ENCODE data around the gene GREB1L. TPM values are rescaled to one million over a fixed set of nuclear protein-coding genes. Genes with fewer than 3 reads are reported as not detected.

Gene GREB1L
- polyA plus RNA-seq, 2 of the 4 experiments (the other 2 are of a cell fraction), result 1.4 to 2.8 TPM

DNA sequence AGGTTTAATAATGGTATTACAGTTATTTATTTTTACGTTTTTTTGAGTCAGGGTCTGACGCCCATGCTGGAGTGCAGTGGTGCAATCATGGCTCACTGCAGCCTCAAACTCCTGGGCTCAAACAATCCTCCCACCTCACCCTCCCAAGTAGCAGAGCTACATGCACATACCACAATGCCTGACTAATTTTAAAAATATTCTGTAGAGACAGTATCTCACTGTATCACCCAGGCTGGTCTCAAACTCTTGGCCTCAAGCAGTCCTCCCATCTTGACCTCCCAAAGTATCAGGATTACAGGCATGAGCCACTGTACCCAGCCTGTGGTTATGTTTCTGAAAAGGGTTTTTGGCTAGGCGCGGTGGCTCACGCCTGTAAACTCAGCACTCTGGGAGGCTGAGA lies 237.7 kb downstream of the GREB1L start:
- DNase-seq (ENCODE audit: low read depth in 1 of 2, low spot score in 1 of 2), result no peak
- Histone ChIP-seq H3K27ac (no peak overlapping the region), H3K4me2 (no peak overlapping the region), H3K9me3 (no peaks in the 10 kb centered on the region), H3K4me3 (no peak overlapping the region), H3K4me1 (no peaks in the 10 kb centered on the region)
- TF ChIP-seq EHMT2 (IDR thresholded peaks at IDR 0.05; ENCODE audit: low read depth) (no peak), RNF2 (IDR thresholded peaks at IDR 0.05; ENCODE audit: borderline replicate concordance, low read depth) (no peak), NR3C1 (IDR thresholded peaks at IDR 0.05) (no peak), MYC (IDR thresholded peaks at IDR 0.05; ENCODE audit: borderline replicate concordance, low read length) (no peak), TFCP2L1 (CRISPR knock-in tag; IDR thresholded peaks at IDR 0.05) (no peak), NFE2L2 (conservative IDR thresholded peaks at IDR 0.05; ENCODE audit: low read length) (no peak), ZFP36 (IDR thresholded peaks at IDR 0.05; ENCODE audit: borderline replicate concordance, partially characterized antibody) (no peak), GATA3 (IDR thresholded peaks at IDR 0.05; ENCODE audit: borderline replicate concordance) (no peak), RAD21 (conservative IDR thresholded peaks at IDR 0.05 in 1 of 2, IDR thresholded peaks at IDR 0.05 in 1 of 2) (no peak), CBX2 (IDR thresholded peaks at IDR 0.05; ENCODE audit: borderline replicate concordance, low read depth) (no peak)
- TF ChIP-seq, protein P1, sequence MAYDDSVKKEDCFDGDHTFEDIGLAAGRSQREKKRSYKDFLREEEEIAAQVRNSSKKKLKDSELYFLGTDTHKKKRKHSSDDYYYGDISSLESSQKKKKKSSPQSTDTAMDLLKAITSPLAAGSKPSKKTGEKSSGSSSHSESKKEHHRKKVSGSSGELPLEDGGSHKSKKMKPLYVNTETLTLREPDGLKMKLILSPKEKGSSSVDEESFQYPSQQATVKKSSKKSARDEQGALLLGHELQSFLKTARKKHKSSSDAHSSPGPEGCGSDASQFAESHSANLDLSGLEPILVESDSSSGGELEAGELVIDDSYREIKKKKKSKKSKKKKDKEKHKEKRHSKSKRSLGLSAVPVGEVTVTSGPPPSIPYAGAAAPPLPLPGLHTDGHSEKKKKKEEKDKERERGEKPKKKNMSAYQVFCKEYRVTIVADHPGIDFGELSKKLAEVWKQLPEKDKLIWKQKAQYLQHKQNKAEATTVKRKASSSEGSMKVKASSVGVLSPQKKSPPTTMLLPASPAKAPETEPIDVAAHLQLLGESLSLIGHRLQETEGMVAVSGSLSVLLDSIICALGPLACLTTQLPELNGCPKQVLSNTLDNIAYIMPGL (CRISPR knock-in tag; IDR thresholded peaks at IDR 0.05; ENCODE audit: borderline replicate concordance), result no peak
- TF ChIP-seq, protein P2, sequence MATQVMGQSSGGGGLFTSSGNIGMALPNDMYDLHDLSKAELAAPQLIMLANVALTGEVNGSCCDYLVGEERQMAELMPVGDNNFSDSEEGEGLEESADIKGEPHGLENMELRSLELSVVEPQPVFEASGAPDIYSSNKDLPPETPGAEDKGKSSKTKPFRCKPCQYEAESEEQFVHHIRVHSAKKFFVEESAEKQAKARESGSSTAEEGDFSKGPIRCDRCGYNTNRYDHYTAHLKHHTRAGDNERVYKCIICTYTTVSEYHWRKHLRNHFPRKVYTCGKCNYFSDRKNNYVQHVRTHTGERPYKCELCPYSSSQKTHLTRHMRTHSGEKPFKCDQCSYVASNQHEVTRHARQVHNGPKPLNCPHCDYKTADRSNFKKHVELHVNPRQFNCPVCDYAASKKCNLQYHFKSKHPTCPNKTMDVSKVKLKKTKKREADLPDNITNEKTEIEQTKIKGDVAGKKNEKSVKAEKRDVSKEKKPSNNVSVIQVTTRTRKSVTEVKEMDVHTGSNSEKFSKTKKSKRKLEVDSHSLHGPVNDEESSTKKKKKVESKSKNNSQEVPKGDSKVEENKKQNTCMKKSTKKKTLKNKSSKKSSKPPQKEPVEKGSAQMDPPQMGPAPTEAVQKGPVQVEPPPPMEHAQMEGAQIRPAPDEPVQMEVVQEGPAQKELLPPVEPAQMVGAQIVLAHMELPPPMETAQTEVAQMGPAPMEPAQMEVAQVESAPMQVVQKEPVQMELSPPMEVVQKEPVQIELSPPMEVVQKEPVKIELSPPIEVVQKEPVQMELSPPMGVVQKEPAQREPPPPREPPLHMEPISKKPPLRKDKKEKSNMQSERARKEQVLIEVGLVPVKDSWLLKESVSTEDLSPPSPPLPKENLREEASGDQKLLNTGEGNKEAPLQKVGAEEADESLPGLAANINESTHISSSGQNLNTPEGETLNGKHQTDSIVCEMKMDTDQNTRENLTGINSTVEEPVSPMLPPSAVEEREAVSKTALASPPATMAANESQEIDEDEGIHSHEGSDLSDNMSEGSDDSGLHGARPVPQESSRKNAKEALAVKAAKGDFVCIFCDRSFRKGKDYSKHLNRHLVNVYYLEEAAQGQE (IDR thresholded peaks at IDR 0.05), result no peak
- no peak for ATAC-seq
- ChIA-PET POLR2A (no interaction called here), CTCF (no interaction called here)
- FAIRE-seq, result no peak
- WGBS (ENCODE audit: missing lambda C conversion rate), result 94% methylated on average over 5 of the region's 5 CpGs

DNA sequence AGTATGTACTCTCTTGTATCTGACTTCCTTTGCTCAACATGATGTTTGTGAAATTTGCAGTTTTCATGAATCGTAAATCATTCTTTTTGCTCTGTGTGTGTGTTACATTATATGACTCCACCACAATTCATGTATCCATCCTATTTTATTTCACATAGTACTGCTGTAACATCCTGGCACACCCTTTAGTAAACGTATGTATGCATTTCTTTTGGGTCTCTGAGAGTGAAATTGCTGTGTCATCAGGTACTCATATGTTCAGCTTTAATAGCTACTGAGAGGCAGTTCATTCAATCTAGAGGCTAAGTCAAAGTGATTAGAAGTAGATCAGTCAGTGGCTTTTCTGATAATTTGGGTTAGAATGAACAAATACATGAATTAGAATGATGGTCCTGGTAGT lies 239.7 kb downstream of the GREB1L start:
- no peak overlapping the region for H3K4me3 ChIP-seq
- no peak for ATAC-seq
- H3K4me2 ChIP-seq, result no peak overlapping the region
- ChIA-PET POLR2A (no interaction called here), CTCF (interaction anchor here (1.5 kb wide), 1 partner anchor 286 kb away, joined by 4 read pairs; no protein-coding TSS in a partner anchor)
- H3K27ac ChIP-seq, result no peak overlapping the region
- no peaks in the 10 kb centered on the region for H3K9me3 ChIP-seq
- WGBS (ENCODE audit: missing lambda C conversion rate), result 66% methylated on average over 2 of the region's 2 CpGs
- TF ChIP-seq MAZ (IDR thresholded peaks at IDR 0.05; ENCODE audit: borderline replicate concordance, low read depth, low read length), result no peak
- TF ChIP-seq TP53 (CRISPR knock-in tag; IDR thresholded peaks at IDR 0.05), result no peak
- TF ChIP-seq, protein P3, sequence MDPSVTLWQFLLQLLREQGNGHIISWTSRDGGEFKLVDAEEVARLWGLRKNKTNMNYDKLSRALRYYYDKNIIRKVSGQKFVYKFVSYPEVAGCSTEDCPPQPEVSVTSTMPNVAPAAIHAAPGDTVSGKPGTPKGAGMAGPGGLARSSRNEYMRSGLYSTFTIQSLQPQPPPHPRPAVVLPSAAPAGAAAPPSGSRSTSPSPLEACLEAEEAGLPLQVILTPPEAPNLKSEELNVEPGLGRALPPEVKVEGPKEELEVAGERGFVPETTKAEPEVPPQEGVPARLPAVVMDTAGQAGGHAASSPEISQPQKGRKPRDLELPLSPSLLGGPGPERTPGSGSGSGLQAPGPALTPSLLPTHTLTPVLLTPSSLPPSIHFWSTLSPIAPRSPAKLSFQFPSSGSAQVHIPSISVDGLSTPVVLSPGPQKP (IDR thresholded peaks at IDR 0.05; ENCODE audit: low read depth, low read length), result no peak
- TF ChIP-seq RAD21 (conservative IDR thresholded peaks at IDR 0.05 in 1 of 2, IDR thresholded peaks at IDR 0.05 in 1 of 2), result no peak
- TF ChIP-seq MAFK (IDR thresholded peaks at IDR 0.05; ENCODE audit: partially characterized antibody), result peak; percentile 81
- FAIRE-seq, result no peak
- H3K4me1 ChIP-seq, result no peaks in the 10 kb centered on the region
- DNase-seq (ENCODE audit: low read depth in 1 of 2, low spot score in 1 of 2), result no peak

DNA sequence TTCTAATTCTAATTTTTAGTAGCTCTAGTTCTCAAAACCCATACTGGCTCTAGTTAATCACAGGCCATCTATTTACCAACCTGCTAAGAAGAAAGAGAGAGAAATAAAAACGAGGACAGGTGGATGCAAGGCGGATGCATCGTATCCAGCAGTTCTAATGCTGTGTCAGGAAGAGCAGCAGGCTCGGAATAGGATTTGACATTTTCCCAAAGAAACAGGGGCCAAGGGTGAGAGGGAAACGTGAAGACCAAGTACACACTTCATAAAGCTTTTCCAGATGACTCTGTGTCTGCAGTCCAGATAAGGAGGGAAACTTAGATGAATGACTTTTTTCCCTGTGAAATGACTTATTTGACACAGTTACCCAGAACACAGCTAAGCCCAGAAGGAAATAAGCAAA lies 241.0 kb downstream of the GREB1L start:
- DNase-seq (ENCODE audit: low read depth in 1 of 2, low spot score in 1 of 2) (no peak), FAIRE-seq (no peak), ATAC-seq (no peak)
- CTCF ChIA-PET, result interaction anchor here (2.2 kb wide), 1 partner anchor 38 kb away, joined by 10 read pairs; no protein-coding TSS in a partner anchor
- H3K27ac ChIP-seq, result no peak overlapping the region
- WGBS (ENCODE audit: missing lambda C conversion rate), result 61% methylated on average over 5 of the region's 5 CpGs
- H3K4me1 ChIP-seq, result no peaks in the 10 kb centered on the region
- no peaks in the 10 kb centered on the region for H3K9me3 ChIP-seq
- no peak overlapping the region for H3K4me3 ChIP-seq
- POLR2A ChIA-PET, result no interaction called here
- H3K4me2 ChIP-seq, result no peak overlapping the region
- TF ChIP-seq MAZ (IDR thresholded peaks at IDR 0.05; ENCODE audit: borderline replicate concordance, low read depth, low read length) (no peak), RNF2 (IDR thresholded peaks at IDR 0.05; ENCODE audit: borderline replicate concordance, low read depth) (no peak), SMC3 (IDR thresholded peaks at IDR 0.05) (no peak), GATA3 (IDR thresholded peaks at IDR 0.05; ENCODE audit: borderline replicate concordance) (no peak), NFE2L2 (conservative IDR thresholded peaks at IDR 0.05; ENCODE audit: low read length) (no peak), EP300 (IDR thresholded peaks at IDR 0.05) (no peak), NR3C1 (IDR thresholded peaks at IDR 0.05) (no peak)
- TF ChIP-seq, protein P1 (CRISPR knock-in tag; IDR thresholded peaks at IDR 0.05; ENCODE audit: borderline replicate concordance), result no peak
- TF ChIP-seq, protein P4, sequence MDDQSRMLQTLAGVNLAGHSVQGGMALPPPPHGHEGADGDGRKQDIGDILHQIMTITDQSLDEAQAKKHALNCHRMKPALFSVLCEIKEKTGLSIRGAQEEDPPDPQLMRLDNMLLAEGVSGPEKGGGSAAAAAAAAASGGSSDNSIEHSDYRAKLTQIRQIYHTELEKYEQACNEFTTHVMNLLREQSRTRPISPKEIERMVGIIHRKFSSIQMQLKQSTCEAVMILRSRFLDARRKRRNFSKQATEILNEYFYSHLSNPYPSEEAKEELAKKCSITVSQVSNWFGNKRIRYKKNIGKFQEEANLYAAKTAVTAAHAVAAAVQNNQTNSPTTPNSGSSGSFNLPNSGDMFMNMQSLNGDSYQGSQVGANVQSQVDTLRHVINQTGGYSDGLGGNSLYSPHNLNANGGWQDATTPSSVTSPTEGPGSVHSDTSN (IDR thresholded peaks at IDR 0.05), result no peak
- TF ChIP-seq, protein P3 (IDR thresholded peaks at IDR 0.05; ENCODE audit: low read depth, low read length), result no peak
- TF ChIP-seq, protein P5, sequence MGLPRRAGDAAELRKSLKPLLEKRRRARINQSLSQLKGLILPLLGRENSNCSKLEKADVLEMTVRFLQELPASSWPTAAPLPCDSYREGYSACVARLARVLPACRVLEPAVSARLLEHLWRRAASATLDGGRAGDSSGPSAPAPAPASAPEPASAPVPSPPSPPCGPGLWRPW (IDR thresholded peaks at IDR 0.05), result no peak

Data from A549 (cell line).